Stomach smooth muscle (tissue), 2 donors: Measurements from ENCODE around the gene TSPAN18.
"Not testable (repeated sequence)": the region's sequence is repeated elsewhere in the genome, so short reads cannot be mapped to it uniquely, and the experiment has no call there.

Experiments used
- H3K27ac ChIP-seq: one replicate; pipeline ENCODE4 v1.7.0; 2013; ENCODE audit warnings: mild to moderate bottlenecking, low read length, inconsistent platforms
- H3K27me3 ChIP-seq, 2 donors: one replicate each; pipeline ENCODE4 v1.7.0; 2013; ENCODE audit warnings: low read length in 2 of 2; ENCODE audit not compliant: insufficient read depth in 2 of 2, control insufficient read depth in 1 of 2
- H3K36me3 ChIP-seq, 2 donors: one replicate each; pipeline ENCODE4 v1.7.0; 2013; ENCODE audit warnings: low read length in 2 of 2; ENCODE audit not compliant: control insufficient read depth in 2 of 2, insufficient read depth in 2 of 2
- H3K4me1 ChIP-seq: one replicate; pipeline ENCODE4 v1.7.0; 2013; ENCODE audit warnings: low read length; ENCODE audit not compliant: control insufficient read depth, insufficient read depth
- H3K4me3 ChIP-seq, 2 donors: one replicate each; pipeline ENCODE4 v1.7.0; 2013; ENCODE audit warnings: low read length in 2 of 2
- H3K9ac ChIP-seq, 2 donors: one replicate each; pipeline ENCODE4 v1.7.0; 2013; ENCODE audit warnings: low read length in 2 of 2, mild to moderate bottlenecking in 1 of 2
- H3K9me3 ChIP-seq, 2 donors: one replicate each; pipeline ENCODE4 v1.7.0; 2013; ENCODE audit warnings: low read length in 2 of 2; ENCODE audit not compliant: control insufficient read depth in 2 of 2
- donor health status: healthy.
- donor health status: Pancreatic carcinoma.

The TSPAN18 gene

DNA sequence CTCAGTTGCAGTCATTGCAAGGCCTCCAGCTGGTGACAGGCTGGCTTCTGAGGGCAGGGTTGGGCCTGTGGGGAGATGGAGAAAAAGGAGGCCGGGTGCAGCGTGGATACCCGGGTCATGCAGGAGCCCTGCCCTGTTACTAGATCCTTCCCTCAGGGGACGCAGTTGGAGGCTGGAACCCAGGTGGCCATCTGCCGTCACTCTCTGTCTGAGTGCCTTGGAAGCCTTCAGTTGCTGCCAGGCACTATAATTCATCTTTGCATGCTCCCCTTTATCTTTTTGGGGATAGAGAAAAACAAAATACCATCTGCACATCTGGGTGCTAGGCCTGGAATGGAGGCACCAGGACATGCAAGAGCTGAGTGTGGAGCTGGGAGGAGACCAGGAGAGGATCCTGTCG, 141.3 kb downstream of the TSPAN18 start:
- Histone ChIP-seq H3K9ac (peak overlapping the region in 1 of 2 donors; percentile 2), H3K4me1 (peaks cover 67% of the 10 kb centered on the region), H3K9me3 (no peaks in the 10 kb centered on the region), H3K4me3 (no peak overlapping the region), H3K36me3 (no peaks in the 10 kb centered on the region), H3K27ac (peak overlapping the region; percentile 84), H3K27me3 (no peaks in the 10 kb centered on the region)

DNA sequence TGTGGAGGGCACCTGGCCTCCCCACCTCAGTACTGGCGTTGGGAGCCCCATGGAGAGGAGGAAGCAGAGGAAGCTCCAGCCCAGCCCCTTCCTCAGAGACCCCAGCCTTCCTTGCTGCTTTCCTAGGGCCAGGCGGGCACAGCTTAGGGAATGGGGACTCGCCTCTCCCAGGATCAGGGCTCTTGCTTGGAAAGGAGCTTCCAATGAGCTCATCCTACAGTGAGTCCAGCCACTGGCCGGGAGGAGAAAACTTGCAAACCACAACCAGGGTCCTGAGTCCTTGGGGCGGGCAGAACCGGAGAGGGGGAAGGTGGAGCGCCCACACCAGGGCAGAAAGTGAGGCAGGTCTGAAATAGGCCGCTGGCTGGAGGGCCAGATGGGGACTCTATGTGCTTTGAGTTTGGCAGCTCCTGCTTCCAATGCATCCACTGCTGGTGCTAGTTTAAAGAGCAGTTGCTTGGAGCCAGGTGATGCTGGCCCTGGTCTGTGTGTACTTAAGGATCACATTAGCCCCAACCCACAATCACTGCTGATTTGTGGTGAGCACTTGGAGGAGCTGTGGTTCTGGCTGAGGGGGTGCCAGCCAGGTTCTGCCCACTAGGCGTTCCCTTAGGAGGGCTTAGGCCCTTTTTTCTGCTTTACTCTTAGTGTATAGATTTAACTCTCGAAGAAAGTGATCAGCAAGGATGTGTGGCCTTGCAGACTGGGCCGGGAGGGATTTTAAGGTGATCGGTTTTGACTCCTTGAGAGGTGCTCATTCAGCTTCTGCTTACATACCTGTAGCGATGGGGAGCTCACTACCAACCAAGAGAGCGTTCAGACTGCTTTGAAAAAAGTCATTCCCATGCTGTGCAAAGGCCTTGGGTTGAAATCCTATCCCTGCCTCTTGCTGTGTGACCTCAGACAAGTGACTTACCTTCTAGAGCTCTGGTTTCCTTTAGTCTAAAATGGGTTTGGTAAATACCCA, 142.0 kb downstream of the TSPAN18 start:
- Histone ChIP-seq H3K9me3 (no peaks in the 10 kb centered on the region), H3K27me3 (no peaks in the 10 kb centered on the region), H3K4me1 (peaks cover 60% of the 10 kb centered on the region), H3K9ac (peak overlapping the region in 1 of 2 donors; percentile 36), H3K4me3 (no peak overlapping the region), H3K27ac (peak overlapping the region; percentile 84), H3K36me3 (no peaks in the 10 kb centered on the region)

DNA sequence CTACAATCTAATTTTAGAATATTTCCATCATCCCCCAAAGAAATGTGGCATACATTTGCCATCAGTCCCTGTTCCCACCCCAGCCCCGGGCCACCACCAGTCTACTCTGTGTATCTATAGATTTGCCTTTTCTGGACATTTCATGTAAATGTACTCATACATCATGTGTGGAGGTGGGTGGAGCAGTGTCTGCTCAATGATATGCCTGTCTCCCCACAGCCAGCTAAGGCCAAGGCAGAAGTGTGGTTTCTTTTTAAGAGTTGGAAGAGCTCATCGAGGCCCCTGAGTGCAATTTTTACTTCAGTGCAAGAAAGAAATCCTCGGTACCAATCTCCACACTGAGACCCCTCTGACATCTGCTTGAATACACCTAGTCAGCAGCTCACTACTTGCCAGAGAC, 143.4 kb downstream of the TSPAN18 start:
- no peaks in the 10 kb centered on the region for H3K9me3 ChIP-seq
- H3K9ac ChIP-seq, result peak overlapping the region in 1 of 2 donors; percentile 12
- H3K27ac ChIP-seq, result peak overlapping the region; percentile 84
- H3K36me3 ChIP-seq, result peaks cover 0 to 2% of the 10 kb centered on the region in 2 donors
- peaks cover 59% of the 10 kb centered on the region for H3K4me1 ChIP-seq
- H3K4me3 ChIP-seq, result no peak overlapping the region
- H3K27me3 ChIP-seq, result no peaks in the 10 kb centered on the region

DNA sequence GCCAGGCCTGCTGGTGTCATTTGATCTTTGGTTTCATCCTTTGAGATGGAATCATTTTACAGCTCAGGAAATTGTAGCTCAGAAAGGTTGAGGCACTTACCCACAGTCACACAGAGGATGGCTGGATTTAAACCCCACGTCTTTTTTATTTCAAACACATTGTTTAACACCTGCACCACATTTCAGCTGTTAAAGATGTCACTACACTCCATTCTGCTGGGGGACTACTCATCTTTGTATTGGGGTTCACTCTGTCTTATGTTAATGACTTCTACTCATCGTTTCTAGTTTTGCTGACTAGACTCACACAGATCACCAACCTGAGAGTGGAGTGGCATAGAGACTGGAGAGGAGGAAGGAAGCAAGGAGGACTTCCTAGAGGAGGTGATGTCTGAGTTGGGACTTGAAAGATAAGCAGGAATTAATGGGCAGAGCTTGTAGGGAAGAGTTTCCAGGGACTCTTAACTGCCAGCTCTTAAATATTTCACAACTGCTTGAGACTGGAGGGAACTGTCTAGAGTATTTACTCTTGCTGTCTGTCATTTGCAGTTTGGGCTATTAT, 143.9 kb downstream of the TSPAN18 start:
- Histone ChIP-seq H3K27me3 (no peaks in the 10 kb centered on the region), H3K9ac (peak overlapping the region in 1 of 2 donors; percentile 12), H3K36me3 (peaks cover 0 to 2% of the 10 kb centered on the region in 2 donors), H3K27ac (peak overlapping the region; percentile 84), H3K4me1 (peaks cover 54% of the 10 kb centered on the region), H3K4me3 (no peak overlapping the region), H3K9me3 (no peaks in the 10 kb centered on the region)

DNA sequence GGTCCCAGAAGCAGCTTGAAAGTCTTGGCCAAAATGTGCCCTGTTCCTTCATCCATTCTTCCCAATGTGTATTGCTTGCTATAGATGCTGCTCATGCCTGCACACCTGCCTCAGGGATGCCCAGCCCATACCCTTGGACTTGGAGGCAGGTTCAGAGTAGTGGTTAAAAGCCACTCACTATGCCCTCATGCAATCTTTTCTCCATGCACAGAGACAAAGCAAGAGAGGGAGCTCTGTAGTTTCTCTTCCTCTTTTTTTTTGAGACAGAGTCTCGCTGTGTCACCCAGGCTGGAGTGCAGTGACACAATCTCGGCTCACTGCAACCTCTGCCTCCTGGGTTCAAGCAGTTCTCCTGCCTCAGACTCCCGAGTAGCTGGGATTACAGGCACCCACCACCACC, 144.9 kb downstream of the TSPAN18 start:
- not testable (repeated sequence) for H3K9me3 ChIP-seq, H3K36me3 ChIP-seq, H3K27me3 ChIP-seq, H3K27ac ChIP-seq, H3K4me3 ChIP-seq, H3K9ac ChIP-seq
- H3K4me1 ChIP-seq, result peaks cover 46% of the 10 kb centered on the region

DNA sequence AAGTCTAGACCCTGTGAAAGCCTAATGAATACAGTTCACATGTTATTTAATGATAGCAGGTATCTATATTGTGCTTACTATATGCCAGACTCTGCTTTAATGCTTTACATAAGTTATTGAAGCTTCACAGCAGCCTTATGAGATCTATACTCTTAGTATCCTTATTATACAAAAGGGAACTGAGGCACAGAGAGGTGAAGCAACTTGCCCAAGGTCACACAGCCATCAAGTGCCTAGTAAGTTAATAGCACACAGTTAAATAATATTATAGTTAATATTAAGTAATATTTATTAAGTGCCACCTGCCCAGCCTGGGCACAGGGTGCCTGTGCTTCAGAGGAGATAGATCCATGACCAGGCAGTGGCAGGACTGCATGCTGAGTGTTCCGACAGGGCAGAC, 145.8 kb downstream of the TSPAN18 start:
- Histone ChIP-seq H3K27me3 (no peaks in the 10 kb centered on the region), H3K9ac (no peak overlapping the region), H3K4me1 (peaks cover 44% of the 10 kb centered on the region), H3K36me3 (peaks cover 0 to 2% of the 10 kb centered on the region in 2 donors), H3K27ac (no peak overlapping the region), H3K9me3 (no peaks in the 10 kb centered on the region), H3K4me3 (no peak overlapping the region)

DNA sequence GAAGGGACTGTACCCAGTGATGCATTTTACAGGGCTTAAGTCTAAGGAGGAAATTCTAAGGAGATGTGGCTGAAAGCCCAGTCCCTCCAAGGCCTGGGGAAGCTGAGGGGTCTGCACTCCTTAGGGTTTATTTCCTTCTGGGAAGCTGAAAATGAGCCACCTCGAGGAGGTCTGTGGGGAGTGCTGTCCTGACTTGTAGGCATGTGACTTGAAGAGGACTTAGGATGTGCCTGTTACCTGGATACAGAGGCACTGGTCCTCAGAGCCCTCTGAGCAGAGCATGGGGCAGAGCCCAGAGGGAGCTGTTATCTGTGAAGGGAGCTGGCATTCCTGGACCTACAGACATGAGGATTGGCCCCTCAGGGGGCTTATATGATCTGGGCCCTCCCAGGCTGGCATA, 146.8 kb downstream of the TSPAN18 start:
- H3K9me3 ChIP-seq, result no peaks in the 10 kb centered on the region
- H3K9ac ChIP-seq, result no peak overlapping the region
- no peaks in the 10 kb centered on the region for H3K27me3 ChIP-seq
- H3K4me1 ChIP-seq, result peaks cover 41% of the 10 kb centered on the region
- peaks cover 0 to 2% of the 10 kb centered on the region in 2 donors for H3K36me3 ChIP-seq
- H3K4me3 ChIP-seq, result no peak overlapping the region
- H3K27ac ChIP-seq, result no peak overlapping the region

DNA sequence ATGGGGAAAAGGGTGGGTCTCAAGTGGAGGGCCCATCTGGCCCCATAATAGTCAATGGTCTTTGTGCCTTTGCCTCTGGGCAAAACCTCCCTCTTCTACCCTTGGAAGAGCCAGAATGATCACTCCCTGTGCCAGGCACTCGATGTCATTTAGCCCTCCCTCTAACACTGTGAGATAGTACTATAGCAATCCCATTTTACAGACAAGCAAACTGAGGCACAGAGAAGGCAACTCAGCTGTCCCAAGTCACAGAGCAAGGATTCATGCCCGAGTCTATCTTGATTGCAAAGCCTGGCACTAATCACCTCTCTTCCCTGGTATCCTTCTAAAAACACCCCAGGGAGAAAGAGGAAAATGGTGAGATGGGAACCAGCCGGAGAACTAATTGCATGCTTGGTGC, 147.5 kb downstream of the TSPAN18 start:
- H3K4me1 ChIP-seq, result peaks cover 33% of the 10 kb centered on the region
- no peaks in the 10 kb centered on the region for H3K9me3 ChIP-seq
- no peak overlapping the region for H3K4me3 ChIP-seq
- H3K9ac ChIP-seq, result no peak overlapping the region
- H3K27me3 ChIP-seq, result no peaks in the 10 kb centered on the region
- peaks cover 0 to 2% of the 10 kb centered on the region in 2 donors for H3K36me3 ChIP-seq
- H3K27ac ChIP-seq, result no peak overlapping the region

DNA sequence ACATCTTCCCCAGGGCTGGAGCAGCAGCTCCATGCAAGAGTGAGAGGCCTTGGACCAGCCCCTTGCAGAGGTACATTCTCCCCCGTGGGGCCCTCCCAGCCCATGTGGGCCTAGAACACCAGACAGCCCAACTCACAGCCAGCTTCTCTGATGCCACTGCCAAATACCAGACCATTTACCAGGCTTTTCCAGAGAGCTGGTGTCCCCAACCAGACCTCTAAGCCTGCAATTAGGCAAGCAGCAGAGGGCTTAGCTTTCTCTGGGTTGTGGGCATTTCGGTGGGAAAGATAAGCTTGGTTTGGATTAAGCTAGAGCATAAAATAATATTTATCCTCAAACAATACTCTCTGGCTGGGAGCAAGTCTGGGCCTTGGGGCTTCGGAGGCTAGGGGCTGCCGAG, 148.3 kb downstream of the TSPAN18 start:
- H3K4me3 ChIP-seq, result no peak overlapping the region
- H3K27ac ChIP-seq, result no peak overlapping the region
- H3K9ac ChIP-seq, result no peak overlapping the region
- peaks cover under 1 to 2% of the 10 kb centered on the region in 2 donors for H3K36me3 ChIP-seq
- H3K27me3 ChIP-seq, result no peaks in the 10 kb centered on the region
- H3K9me3 ChIP-seq, result no peaks in the 10 kb centered on the region
- peaks cover 27% of the 10 kb centered on the region for H3K4me1 ChIP-seq

DNA sequence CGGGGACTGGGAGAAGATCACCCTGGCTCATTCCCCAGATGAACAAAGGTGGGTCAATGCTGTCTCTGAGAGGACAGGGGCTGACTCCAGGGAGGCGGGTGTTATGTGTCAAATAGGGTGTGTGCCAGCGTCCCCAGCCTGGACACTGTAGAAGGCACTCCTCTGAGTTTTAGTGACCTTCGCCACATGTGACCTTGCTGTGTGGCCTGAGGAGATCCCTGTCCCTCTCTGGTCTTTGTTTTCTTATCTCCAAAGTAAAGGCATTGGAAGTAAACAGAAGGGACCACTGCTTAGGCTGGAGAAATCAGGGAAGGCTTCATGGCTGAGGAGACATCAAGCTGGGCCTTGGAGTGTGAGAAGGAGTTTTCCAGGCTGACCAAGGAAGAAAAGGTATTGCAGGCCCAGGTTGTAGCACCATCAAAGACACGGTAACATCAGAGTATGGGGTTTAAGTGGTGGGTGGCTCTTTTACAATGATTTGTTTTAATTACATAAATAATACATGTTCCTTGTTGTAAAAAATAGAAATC, 149.5 kb downstream of the TSPAN18 start:
- Histone ChIP-seq H3K27ac (no peak overlapping the region), H3K9me3 (no peaks in the 10 kb centered on the region)

More for the DNA sequence above, 149.5 kb downstream of the TSPAN18 start:
- Histone ChIP-seq H3K36me3 (peaks cover 2 to 4% of the 10 kb centered on the region in 2 donors), H3K4me3 (no peak overlapping the region), H3K27me3 (no peaks in the 10 kb centered on the region), H3K9ac (no peak overlapping the region), H3K4me1 (peaks cover 19% of the 10 kb centered on the region)
